ENCODE data around the gene DCST2. TPM values are rescaled to one million over a fixed set of nuclear protein-coding genes. Genes with fewer than 3 reads are reported as not detected.

DCST2 gene
- total and polyA plus RNA-seq, 2 of the 8 experiments (the other 6 are each of a cell fraction or from before 2014, with no cell fraction given), result 0.43 to 2.1 TPM

GRCh38 chr1:155077758-155078445 lies 44.3 kb upstream of the DCST2 start:
- H3K9ac ChIP-seq (replicated peaks in 1 of 4; ENCODE audit: extremely low read depth in 1 of 4, low read depth in 3 of 4, low read length in 3 of 4), result no peak overlapping the region
- peaks cover 0 to 8% of the 10 kb centered on the region in 2 experiments for H4K20me1 ChIP-seq (replicated peaks in 1 of 2; ENCODE audit: control insufficient read depth in 1 of 2, insufficient read depth in 2 of 2, low read length in 2 of 2)
- DNase-seq (ENCODE audit: low read depth in 1 of 2, low spot score in 2 of 2), result no peak
- H3K4me1 ChIP-seq (replicated peaks in 1 of 4; ENCODE audit: control insufficient read depth in 3 of 4, insufficient read depth in 4 of 4, low read length in 3 of 4), result peaks cover 3 to 37% (median 19%) of the 10 kb centered on the region in 4 experiments
- peak overlapping the region; percentile 75; the same call in 1 of the 2 replicates for H2BK12ac ChIP-seq (ENCODE audit: low read depth, low read length)
- H4K5ac ChIP-seq (ENCODE audit: insufficient read length, low read depth, low read length), result no peak overlapping the region
- H4K91ac ChIP-seq (replicated peaks; ENCODE audit: insufficient read length, low read length), result peak overlapping the region; percentile 67
- WGBS, 2 experiments (ENCODE audit: extremely low coverage in 1 of 2, insufficient coverage in 1 of 2, insufficient read length in 1 of 2, insufficient replicate concordance in 2 of 2, low coverage in 1 of 2, low lambda C conversion rate in 2 of 2, missing lambda C conversion rate in 1 of 2), result 76% methylated on average over 4 of the region's 4 CpGs; no CpG with 5 or more reads in 1 of the 2 experiments
- peaks cover 38 to 52% (median 49%) of the 10 kb centered on the region in 4 experiments for H3K27me3 ChIP-seq (replicated peaks in 1 of 4; ENCODE audit: control insufficient read depth in 3 of 4, extremely low read depth in 1 of 4, insufficient read depth in 3 of 4, low read length in 3 of 4)
- H4K8ac ChIP-seq (ENCODE audit: extremely low read depth, insufficient read depth, low read length), result no peak overlapping the region
- H3K4ac ChIP-seq (replicated peaks; ENCODE audit: insufficient read length, low read depth, low read length), result no peak overlapping the region
- no peak overlapping the region for H3K23ac ChIP-seq (ENCODE audit: insufficient read length)
- peak overlapping the region; percentile 93 to 95 for H3K4me2 ChIP-seq (ENCODE audit: insufficient read depth in 1 of 2, low read depth in 2 of 2, low read length in 2 of 2)
- H2BK15ac ChIP-seq (ENCODE audit: low read length), result no peak overlapping the region
- no peak overlapping the region for H2BK120ac ChIP-seq (replicated peaks; ENCODE audit: low read depth, low read length)
- no peaks in the 10 kb centered on the region for H3K9me3 ChIP-seq (ENCODE audit: insufficient read depth in 2 of 2, low read depth in 1 of 2, low read length in 1 of 2)
- FAIRE-seq, result no peak
- CTCF ChIA-PET (ENCODE audit: partially characterized antibody), result interaction anchor here (0.6 to 33.9 kb wide), 6 partner anchors 7 to 77 kb away, joined by 3 to 907 read pairs (median 15); partner anchors contain the start of genes ADAM15 and EFNA4
- H3K56ac ChIP-seq (replicated peaks; ENCODE audit: insufficient read length, low read depth, low read length), result no peak overlapping the region
- H3K23me2 ChIP-seq (ENCODE audit: low read depth, low read length), result peaks cover 16% of the 10 kb centered on the region; the same call in 1 of the 2 replicates
- no peaks in the 10 kb centered on the region for H3K79me1 ChIP-seq (ENCODE audit: low read depth, low read length)
- no peak overlapping the region; the same call in 1 of the 2 replicates for H2AK5ac ChIP-seq (ENCODE audit: low read depth, low read length)
- no peak overlapping the region for H2AFZ ChIP-seq (ENCODE audit: low read length)
- POLR2A ChIA-PET (ENCODE audit: partially characterized antibody), result interaction anchor here (1.1 to 2.6 kb wide), 5 partner anchors 8 to 77 kb away, joined by 4 to 18 read pairs (median 7); partner anchors contain the start of gene EFNA4
- H3K14ac ChIP-seq (ENCODE audit: insufficient read length), result no peak overlapping the region
- H3K4me3 ChIP-seq (ENCODE audit: extremely low read depth in 1 of 4, insufficient read depth in 2 of 4, low read depth in 3 of 4, low read length in 4 of 4), result peak overlapping the region; percentile 57 to 77 (median 64); a peak in 7 of 8 replicates
- no peaks in the 10 kb centered on the region for H3K36me3 ChIP-seq (ENCODE audit: control insufficient read depth in 2 of 4, insufficient read depth in 4 of 4, low read length in 3 of 4)
- H3K27ac ChIP-seq (ENCODE audit: low read depth, low read length), result no peak overlapping the region
- H3K79me2 ChIP-seq (ENCODE audit: control insufficient read depth in 1 of 2, insufficient read depth in 2 of 2, low read length in 2 of 2), result no peaks in the 10 kb centered on the region
- peak overlapping the region; percentile 55; the same call in 1 of the 2 replicates for H2BK20ac ChIP-seq (ENCODE audit: low read length)
- no peak overlapping the region for H2BK5ac ChIP-seq (ENCODE audit: low read depth, low read length)
- no peak overlapping the region for H3K18ac ChIP-seq (ENCODE audit: extremely low read depth, low read length)
- no peak for TF ChIP-seq ATF2 (IDR thresholded peaks at IDR 0.05; ENCODE audit: low read length)
- TF ChIP-seq SAP30 (IDR thresholded peaks at IDR 0.05; ENCODE audit: insufficient read depth, insufficient replicate concordance, low read length), result no peak
- no peak for TF ChIP-seq TBP (IDR thresholded peaks at IDR 0.05; ENCODE audit: low read depth, low read length)
- no peak for TF ChIP-seq HDAC2 (IDR thresholded peaks at IDR 0.05; ENCODE audit: borderline replicate concordance in 1 of 2, low read depth in 2 of 2, low read length in 2 of 2)
- no peak for TF ChIP-seq GABPA (IDR thresholded peaks at IDR 0.05; ENCODE audit: borderline replicate concordance, insufficient read depth, low read length)
- TF ChIP-seq HDAC6 (IDR thresholded peaks at IDR 0.05; ENCODE audit: low read depth, low read length), result no peak
- no peak for TF ChIP-seq SIN3A (conservative IDR thresholded peaks at IDR 0.05 in 1 of 2, IDR thresholded peaks at IDR 0.05 in 1 of 2; ENCODE audit: low read depth in 1 of 2, low read length in 2 of 2)
- TF ChIP-seq SP2 (IDR thresholded peaks at IDR 0.05; ENCODE audit: low read length), result no peak

Measured in H1 (cell line).